ENCODE data around the gene SCAMP1. TPM values are rescaled to one million over a fixed set of nuclear protein-coding genes. Genes with fewer than 3 reads are reported as not detected.

The SCAMP1 gene
- total RNA-seq, 1 experiment from 2014 or later = 43.8 TPM

GRCh38 chr5:78317515-78317914 is 42.9 kb upstream of the SCAMP1 start:
- Mint-ChIP-seq H3K27ac (no peak overlapping the region), H3K4me1 (peaks cover 15% of the 10 kb centered on the region), H3K27me3 (ENCODE audit: low read depth) (peaks cover 2% of the 10 kb centered on the region; the same call in 1 of the 2 replicates), H3K36me3 (no peaks in the 10 kb centered on the region), H3K9me3 (peaks cover 15% of the 10 kb centered on the region), H3K4me3 (no peak overlapping the region)
- ATAC-seq (no peak), DNase-seq (ENCODE audit: low spot score) (no peak)
- POLR2A ChIA-PET = no interaction called here
- TF ChIP-seq NR3C1 (CRISPR knock-in tag; conservative IDR thresholded peaks at IDR 0.05; ENCODE audit: low read depth) (no peak), RORB (CRISPR knock-in tag; IDR thresholded peaks at IDR 0.05) (no peak), STAT6 (CRISPR knock-in tag; conservative IDR thresholded peaks at IDR 0.05; ENCODE audit: low read depth) (no peak), ZNF263 (CRISPR knock-in tag; IDR thresholded peaks at IDR 0.05; ENCODE audit: low read depth) (no peak), MYBL2 (CRISPR knock-in tag; IDR thresholded peaks at IDR 0.05) (no peak), ZSCAN18 (CRISPR knock-in tag; IDR thresholded peaks at IDR 0.05) (no peak), CBFB (CRISPR knock-in tag; IDR thresholded peaks at IDR 0.05; ENCODE audit: low read depth) (no peak), ZBTB43 (CRISPR knock-in tag; IDR thresholded peaks at IDR 0.05) (no peak), SOX15 (CRISPR knock-in tag; IDR thresholded peaks at IDR 0.05) (no peak), ZMAT4 (CRISPR knock-in tag; IDR thresholded peaks at IDR 0.05) (no peak), JUN (CRISPR knock-in tag; IDR thresholded peaks at IDR 0.05) (no peak), ZNF121 (CRISPR knock-in tag; IDR thresholded peaks at IDR 0.05) (no peak), CREB1 (CRISPR knock-in tag; IDR thresholded peaks at IDR 0.05) (no peak), ATF3 (CRISPR knock-in tag; conservative IDR thresholded peaks at IDR 0.05) (no peak), FOXJ3 (CRISPR knock-in tag; IDR thresholded peaks at IDR 0.05; ENCODE audit: borderline replicate concordance) (no peak), MLX (CRISPR knock-in tag; IDR thresholded peaks at IDR 0.05) (no peak), JAZF1 (CRISPR knock-in tag; IDR thresholded peaks at IDR 0.05) (no peak), IRF1 (CRISPR knock-in tag; IDR thresholded peaks at IDR 0.05) (no peak)
- CTCF ChIA-PET = no interaction called here

GRCh38 chr5:78318337-78318736 is 42.1 kb upstream of the SCAMP1 start:
- no peak for TF ChIP-seq E2F5 (CRISPR knock-in tag; IDR thresholded peaks at IDR 0.05)
- Mint-ChIP-seq H3K9me3 (peaks cover 15% of the 10 kb centered on the region), H3K27ac (no peak overlapping the region), H3K36me3 (no peaks in the 10 kb centered on the region), H3K4me3 (no peak overlapping the region), H3K4me1 (peaks cover 15% of the 10 kb centered on the region), H3K27me3 (ENCODE audit: low read depth) (peaks cover 2% of the 10 kb centered on the region; the same call in 1 of the 2 replicates)
- ChIA-PET CTCF (no interaction called here), POLR2A (no interaction called here)
- ATAC-seq (no peak), DNase-seq (ENCODE audit: low spot score) (no peak)

All from WTC11 (cell line).